Measurements from ENCODE around the gene FAS. TPM values are rescaled to one million over a fixed set of nuclear protein-coding genes. Genes with fewer than 3 reads are reported as not detected.

FAS gene
- polyA plus RNA-seq, 1 of the 3 experiments (the other 2 are of a cell fraction): 31.5 TPM

DNA sequence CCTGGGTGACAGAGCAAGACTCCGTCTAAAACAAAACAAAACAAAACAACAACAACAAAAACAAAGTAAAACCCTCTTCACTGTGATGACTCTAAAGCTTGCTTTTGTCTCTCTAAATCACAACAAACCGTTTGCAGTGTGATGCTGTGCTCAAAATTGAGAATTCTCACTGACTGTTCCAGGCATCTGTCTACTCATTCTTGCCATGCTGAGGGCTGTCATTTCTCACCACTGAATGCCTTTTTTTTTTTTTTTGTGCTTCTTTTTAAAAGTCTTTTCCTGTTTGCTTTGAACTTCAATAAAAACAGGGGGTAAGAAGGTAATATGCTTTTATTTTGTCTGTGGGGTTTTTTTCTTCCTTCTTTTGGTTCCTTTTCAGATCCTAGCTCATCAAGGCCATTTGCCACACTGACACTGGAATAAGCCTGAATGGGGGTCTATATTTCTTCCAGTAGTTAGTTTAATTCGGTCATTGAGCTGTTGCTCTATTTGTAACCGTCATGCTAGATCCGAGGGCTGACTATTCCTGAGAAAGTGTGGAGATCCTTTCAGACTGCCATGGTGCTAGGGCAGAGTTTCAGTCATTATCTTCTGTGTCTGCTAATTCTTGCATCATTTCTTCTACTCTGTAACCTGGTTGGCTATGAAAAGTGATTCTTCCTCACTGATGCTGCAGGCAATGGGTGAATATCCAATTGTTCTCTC is 10.6 kb downstream of the FAS start:
- H3K4me1 ChIP-seq (ENCODE audit: control insufficient read depth in 1 of 2, insufficient read depth in 2 of 2, low read depth in 1 of 2, low read length in 1 of 2): peaks cover 3 to 27% of the 10 kb centered on the region in 2 experiments; a peak in 2 of 4 replicates
- H3K27ac ChIP-seq (ENCODE audit: low read depth in 2 of 2, low read length in 1 of 2): 0 out of 4 replicates have a peak overlapping the region, but pooled peaks of 1 of the 2 experiments have one; percentile 2
- no peaks in the 10 kb centered on the region for H3K9me3 ChIP-seq
- 0 out of 2 replicates have a peak overlapping the region, but pooled peaks have one; percentile 4 for H3K4me2 ChIP-seq
- H3K27me3 ChIP-seq (ENCODE audit: insufficient read depth): no peaks in the 10 kb centered on the region
- H3K4me3 ChIP-seq (ENCODE audit: low read depth in 2 of 2, low read length in 1 of 2): no peak overlapping the region
- H3K9me2 ChIP-seq: no peaks in the 10 kb centered on the region
- ChIA-PET CTCF (interaction anchor here (0.7 to 1.9 kb wide), 3 partner anchors 14 to 217 kb away, joined by 3 to 5 read pairs (median 5); no protein-coding TSS in a partner anchor), POLR2A (no interaction called here)
- H3K79me2 ChIP-seq (ENCODE audit: insufficient read depth): peaks cover 53% of the 10 kb centered on the region; the same call in 1 of the 2 replicates
- TF ChIP-seq EP300 (IDR thresholded peaks at IDR 0.05; ENCODE audit: borderline replicate concordance in 1 of 2, low read depth in 1 of 2, low read length in 1 of 2) (no peak), RFX5 (IDR thresholded peaks at IDR 0.05; ENCODE audit: low read length) (no peak), FOXM1 (IDR thresholded peaks at IDR 0.05; ENCODE audit: low read depth) (no peak), JUND (IDR thresholded peaks at IDR 0.05) (no peak), EZH2phosphoT487 (IDR thresholded peaks at IDR 0.05; ENCODE audit: borderline replicate concordance, low read depth) (no peak), YY1 (IDR thresholded peaks at IDR 0.05; ENCODE audit: low read depth) (no peak), GABPA (IDR thresholded peaks at IDR 0.05; ENCODE audit: low read depth) (no peak)
- TF ChIP-seq, protein P1, sequence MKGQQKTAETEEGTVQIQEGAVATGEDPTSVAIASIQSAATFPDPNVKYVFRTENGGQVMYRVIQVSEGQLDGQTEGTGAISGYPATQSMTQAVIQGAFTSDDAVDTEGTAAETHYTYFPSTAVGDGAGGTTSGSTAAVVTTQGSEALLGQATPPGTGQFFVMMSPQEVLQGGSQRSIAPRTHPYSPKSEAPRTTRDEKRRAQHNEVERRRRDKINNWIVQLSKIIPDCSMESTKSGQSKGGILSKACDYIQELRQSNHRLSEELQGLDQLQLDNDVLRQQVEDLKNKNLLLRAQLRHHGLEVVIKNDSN (IDR thresholded peaks at IDR 0.05; ENCODE audit: borderline replicate concordance, low read depth): no peak
- TF ChIP-seq, protein P2, sequence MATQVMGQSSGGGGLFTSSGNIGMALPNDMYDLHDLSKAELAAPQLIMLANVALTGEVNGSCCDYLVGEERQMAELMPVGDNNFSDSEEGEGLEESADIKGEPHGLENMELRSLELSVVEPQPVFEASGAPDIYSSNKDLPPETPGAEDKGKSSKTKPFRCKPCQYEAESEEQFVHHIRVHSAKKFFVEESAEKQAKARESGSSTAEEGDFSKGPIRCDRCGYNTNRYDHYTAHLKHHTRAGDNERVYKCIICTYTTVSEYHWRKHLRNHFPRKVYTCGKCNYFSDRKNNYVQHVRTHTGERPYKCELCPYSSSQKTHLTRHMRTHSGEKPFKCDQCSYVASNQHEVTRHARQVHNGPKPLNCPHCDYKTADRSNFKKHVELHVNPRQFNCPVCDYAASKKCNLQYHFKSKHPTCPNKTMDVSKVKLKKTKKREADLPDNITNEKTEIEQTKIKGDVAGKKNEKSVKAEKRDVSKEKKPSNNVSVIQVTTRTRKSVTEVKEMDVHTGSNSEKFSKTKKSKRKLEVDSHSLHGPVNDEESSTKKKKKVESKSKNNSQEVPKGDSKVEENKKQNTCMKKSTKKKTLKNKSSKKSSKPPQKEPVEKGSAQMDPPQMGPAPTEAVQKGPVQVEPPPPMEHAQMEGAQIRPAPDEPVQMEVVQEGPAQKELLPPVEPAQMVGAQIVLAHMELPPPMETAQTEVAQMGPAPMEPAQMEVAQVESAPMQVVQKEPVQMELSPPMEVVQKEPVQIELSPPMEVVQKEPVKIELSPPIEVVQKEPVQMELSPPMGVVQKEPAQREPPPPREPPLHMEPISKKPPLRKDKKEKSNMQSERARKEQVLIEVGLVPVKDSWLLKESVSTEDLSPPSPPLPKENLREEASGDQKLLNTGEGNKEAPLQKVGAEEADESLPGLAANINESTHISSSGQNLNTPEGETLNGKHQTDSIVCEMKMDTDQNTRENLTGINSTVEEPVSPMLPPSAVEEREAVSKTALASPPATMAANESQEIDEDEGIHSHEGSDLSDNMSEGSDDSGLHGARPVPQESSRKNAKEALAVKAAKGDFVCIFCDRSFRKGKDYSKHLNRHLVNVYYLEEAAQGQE (IDR thresholded peaks at IDR 0.05; ENCODE audit: low read depth, low read length): no peak
- TF ChIP-seq, protein P3, sequence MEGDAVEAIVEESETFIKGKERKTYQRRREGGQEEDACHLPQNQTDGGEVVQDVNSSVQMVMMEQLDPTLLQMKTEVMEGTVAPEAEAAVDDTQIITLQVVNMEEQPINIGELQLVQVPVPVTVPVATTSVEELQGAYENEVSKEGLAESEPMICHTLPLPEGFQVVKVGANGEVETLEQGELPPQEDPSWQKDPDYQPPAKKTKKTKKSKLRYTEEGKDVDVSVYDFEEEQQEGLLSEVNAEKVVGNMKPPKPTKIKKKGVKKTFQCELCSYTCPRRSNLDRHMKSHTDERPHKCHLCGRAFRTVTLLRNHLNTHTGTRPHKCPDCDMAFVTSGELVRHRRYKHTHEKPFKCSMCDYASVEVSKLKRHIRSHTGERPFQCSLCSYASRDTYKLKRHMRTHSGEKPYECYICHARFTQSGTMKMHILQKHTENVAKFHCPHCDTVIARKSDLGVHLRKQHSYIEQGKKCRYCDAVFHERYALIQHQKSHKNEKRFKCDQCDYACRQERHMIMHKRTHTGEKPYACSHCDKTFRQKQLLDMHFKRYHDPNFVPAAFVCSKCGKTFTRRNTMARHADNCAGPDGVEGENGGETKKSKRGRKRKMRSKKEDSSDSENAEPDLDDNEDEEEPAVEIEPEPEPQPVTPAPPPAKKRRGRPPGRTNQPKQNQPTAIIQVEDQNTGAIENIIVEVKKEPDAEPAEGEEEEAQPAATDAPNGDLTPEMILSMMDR (IDR thresholded peaks at IDR 0.05): no peak
- TF ChIP-seq, protein P4, sequence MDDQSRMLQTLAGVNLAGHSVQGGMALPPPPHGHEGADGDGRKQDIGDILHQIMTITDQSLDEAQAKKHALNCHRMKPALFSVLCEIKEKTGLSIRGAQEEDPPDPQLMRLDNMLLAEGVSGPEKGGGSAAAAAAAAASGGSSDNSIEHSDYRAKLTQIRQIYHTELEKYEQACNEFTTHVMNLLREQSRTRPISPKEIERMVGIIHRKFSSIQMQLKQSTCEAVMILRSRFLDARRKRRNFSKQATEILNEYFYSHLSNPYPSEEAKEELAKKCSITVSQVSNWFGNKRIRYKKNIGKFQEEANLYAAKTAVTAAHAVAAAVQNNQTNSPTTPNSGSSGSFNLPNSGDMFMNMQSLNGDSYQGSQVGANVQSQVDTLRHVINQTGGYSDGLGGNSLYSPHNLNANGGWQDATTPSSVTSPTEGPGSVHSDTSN (IDR thresholded peaks at IDR 0.05): no peak
- no peak overlapping the region for H3K9ac ChIP-seq
- H3K36me3 ChIP-seq (replicated peaks in 1 of 2; ENCODE audit: control insufficient read depth in 1 of 2, insufficient read depth in 2 of 2, low read length in 1 of 2): peaks cover 11 to 16% of the 10 kb centered on the region in 2 experiments
- no peak for DNase-seq
- WGBS (ENCODE audit: low lambda C conversion rate): 90% methylated on average over 5 of the region's 5 CpGs
- peaks cover 15% of the 10 kb centered on the region for H3F3A ChIP-seq (replicated peaks; ENCODE audit: insufficient read depth)
- H2AFZ ChIP-seq (ENCODE audit: low read depth): no peak overlapping the region
- H4K20me1 ChIP-seq (ENCODE audit: insufficient read depth): no peaks in the 10 kb centered on the region
